Trophoblast cell (in vitro differentiated cells and primary cell): ENCODE results near the gene GNA12. TPM values are rescaled to one million over a fixed set of nuclear protein-coding genes. Genes with fewer than 3 reads are reported as not detected.

Source experiments
- DNase-seq, 2 donors: peaks; one replicate each; pipeline ENCODE4 v3.0.0-alpha.2; 2016
- H2AFZ ChIP-seq: 2 replicates; pipeline ENCODE4 v1.6.1; 2013; ENCODE audit warnings: low read length, moderate library complexity, mild to moderate bottlenecking; ENCODE audit not compliant: insufficient read depth, poor library complexity
- H2AK5ac ChIP-seq: 2 replicates; pipeline ENCODE4 v1.6.1; 2013; ENCODE audit warnings: mild to moderate bottlenecking, low read length
- H2BK120ac ChIP-seq: 2 replicates; pipeline ENCODE4 v1.6.1; 2013; ENCODE audit warnings: low read length, mild to moderate bottlenecking, moderate library complexity; ENCODE audit not compliant: insufficient read depth, poor library complexity
- H2BK12ac ChIP-seq: 2 replicates; pipeline ENCODE4 v1.6.1; 2013; ENCODE audit warnings: mild to moderate bottlenecking, low read length, moderate library complexity
- H2BK5ac ChIP-seq: 2 replicates; pipeline ENCODE4 v1.6.1; 2013; ENCODE audit warnings: low read length, low read depth, moderate library complexity, mild to moderate bottlenecking; ENCODE audit not compliant: poor library complexity
- H3K14ac ChIP-seq: 2 replicates; pipeline ENCODE4 v1.6.1; 2013; ENCODE audit warnings: mild to moderate bottlenecking, low read length
- H3K18ac ChIP-seq: 2 replicates; pipeline ENCODE4 v1.6.1; 2013; ENCODE audit warnings: mild to moderate bottlenecking, low read length
- H3K23ac ChIP-seq: 2 replicates; pipeline ENCODE4 v1.6.1; 2013; ENCODE audit warnings: low read length
- H3K27ac ChIP-seq: 2 replicates; pipeline ENCODE4 v1.5.1; 2013; ENCODE audit warnings: low read depth, mild to moderate bottlenecking, inconsistent platforms, low read length, moderate library complexity
- H3K27me3 ChIP-seq: 2 replicates; pipeline ENCODE4 v1.6.1; 2013; ENCODE audit warnings: inconsistent platforms, mild to moderate bottlenecking, low read length, moderate library complexity; ENCODE audit not compliant: insufficient read depth
- H3K36me3 ChIP-seq, 2 experiments: 1 replicate in 1 of 2; 2 replicates in 1 of 2; pipeline ENCODE4 v1.6.1; 2013; ENCODE audit warnings: low read length in 2 of 2, mild to moderate bottlenecking in 2 of 2, moderate library complexity in 1 of 2; ENCODE audit not compliant: insufficient read depth in 2 of 2, control insufficient read depth in 1 of 2
- H3K4ac ChIP-seq: 2 replicates; pipeline ENCODE4 v1.6.1; 2013; ENCODE audit warnings: low read depth, mild to moderate bottlenecking, low read length, moderate library complexity
- H3K4me1 ChIP-seq, 2 experiments: 1 replicate in 1 of 2; 2 replicates in 1 of 2; pipeline ENCODE4 v1.6.1; 2013; ENCODE audit warnings: low read length in 2 of 2, mild to moderate bottlenecking in 2 of 2, moderate library complexity in 1 of 2; ENCODE audit not compliant: insufficient read depth in 2 of 2, control insufficient read depth in 1 of 2
- H3K4me2 ChIP-seq: 2 replicates; pipeline ENCODE4 v1.6.1; 2013; ENCODE audit warnings: inconsistent platforms, mild to moderate bottlenecking, low read length, moderate library complexity
- H3K4me3 ChIP-seq: 2 replicates; pipeline ENCODE4 v1.5.1; 2013; ENCODE audit warnings: mild to moderate bottlenecking, low read depth, low read length, inconsistent platforms
- H3K79me1 ChIP-seq: one replicate; pipeline ENCODE4 v1.6.1; 2013; ENCODE audit warnings: low read length
- H3K79me2 ChIP-seq: 2 replicates; pipeline ENCODE4 v1.6.1; 2013; ENCODE audit warnings: low read length, mild to moderate bottlenecking; ENCODE audit not compliant: control insufficient read depth, insufficient read depth, poor library complexity
- H3K9ac ChIP-seq: 2 replicates; pipeline ENCODE4 v1.6.1; 2013; ENCODE audit warnings: mild to moderate bottlenecking, low read length
- H3K9me3 ChIP-seq: 2 replicates; pipeline ENCODE4 v1.6.1; 2013; ENCODE audit warnings: low read depth, mild to moderate bottlenecking, control low read depth, inconsistent platforms, low read length; ENCODE audit not compliant: insufficient read depth
- H4K12ac ChIP-seq: 2 replicates; pipeline ENCODE4 v1.6.1; 2013; ENCODE audit warnings: low read depth, mild to moderate bottlenecking, low read length, moderate library complexity
- H4K8ac ChIP-seq: 2 replicates; pipeline ENCODE4 v1.6.1; 2013; ENCODE audit warnings: low read depth, mild to moderate bottlenecking, low read length, moderate library complexity
- H4K91ac ChIP-seq: one replicate; pipeline ENCODE4 v1.6.1; 2013; ENCODE audit warnings: low read depth, mild to moderate bottlenecking, low read length, moderate library complexity
- WGBS: extraction: QIAGEN DNeasy Blood & Tissue Kit; methylation state at CpG from one replicate; pipeline ENCODE4 v1.1.7; 2013; ENCODE audit warnings: missing lambda C conversion rate; ENCODE audit not compliant: insufficient read length, insufficient coverage; ENCODE audit errors: extremely low coverage; 5-methylcytosine and 5-hydroxymethylcytosine counted together
- polyA plus RNA-seq: library from polyadenylated mRNA; stranded (reverse); fragments of 200-250 nt; gene quantifications from 2 replicates; pipeline ENCODE4 v1.2.3, GENCODE V29; 2013

Gene GNA12, protein sequence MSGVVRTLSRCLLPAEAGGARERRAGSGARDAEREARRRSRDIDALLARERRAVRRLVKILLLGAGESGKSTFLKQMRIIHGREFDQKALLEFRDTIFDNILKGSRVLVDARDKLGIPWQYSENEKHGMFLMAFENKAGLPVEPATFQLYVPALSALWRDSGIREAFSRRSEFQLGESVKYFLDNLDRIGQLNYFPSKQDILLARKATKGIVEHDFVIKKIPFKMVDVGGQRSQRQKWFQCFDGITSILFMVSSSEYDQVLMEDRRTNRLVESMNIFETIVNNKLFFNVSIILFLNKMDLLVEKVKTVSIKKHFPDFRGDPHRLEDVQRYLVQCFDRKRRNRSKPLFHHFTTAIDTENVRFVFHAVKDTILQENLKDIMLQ
- 166 and 173 TPM in 2 replicates for polyA plus RNA-seq

DNA sequence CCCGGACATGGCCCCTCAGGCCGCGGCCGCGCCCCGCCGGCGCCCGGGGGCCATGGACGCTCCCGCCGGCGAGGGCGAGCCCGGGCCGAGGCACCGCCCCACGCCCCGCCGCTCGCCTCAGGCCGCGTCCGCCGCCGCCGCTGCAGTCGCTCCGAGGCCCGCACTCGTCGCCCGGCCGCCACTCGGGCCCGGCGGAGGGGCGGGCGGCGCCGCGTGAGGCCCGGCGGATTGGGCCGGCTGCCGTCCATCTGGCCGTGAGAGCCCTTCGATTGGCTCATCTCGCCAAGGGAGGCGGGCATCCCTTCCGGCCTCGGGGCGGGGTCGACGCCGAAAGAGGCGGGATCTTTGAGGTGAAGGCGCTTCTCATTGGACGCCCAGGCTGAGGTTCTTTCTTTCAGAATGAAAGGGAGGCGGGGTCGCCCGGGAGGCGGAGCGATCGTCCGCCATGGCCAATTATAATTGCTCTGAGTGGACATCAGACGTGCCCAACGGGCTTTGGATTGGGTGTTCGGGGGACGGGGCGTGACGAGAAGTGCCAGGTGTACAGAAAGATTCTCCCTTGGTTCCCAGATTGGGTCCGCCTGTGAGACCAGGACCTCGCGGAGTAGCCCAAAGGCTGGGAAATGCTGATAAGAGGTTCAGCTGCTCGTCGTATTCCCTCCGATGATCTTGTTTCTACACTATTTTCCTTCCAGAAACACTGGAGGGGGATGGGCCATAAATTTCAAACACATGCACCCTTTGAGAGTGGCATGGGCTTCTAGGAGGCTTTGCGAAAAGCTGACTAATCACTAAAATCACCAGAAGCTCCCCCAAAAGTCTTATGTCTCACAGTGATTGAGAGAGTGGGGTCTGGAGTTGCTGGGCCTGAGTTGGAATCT lies at the start of gene GNA12:
Gene GNA12, minus strand, starts transcription at position 156 of the 881 bp plus-strand sequence. Its CDS starts 147 bp downstream, at position 9.
- H2AFZ ChIP-seq, result peak within 1 kb of the TSS; percentile 67
- no CpG with 5 or more reads among the region's 79 CpGs for WGBS
- H3K18ac ChIP-seq, result peak within 1 kb of the TSS; percentile 99
- peak within 1 kb of the TSS; percentile 100 for H3K4ac ChIP-seq
- peak within 1 kb of the TSS; percentile 62 for H2BK12ac ChIP-seq
- peak within 1 kb of the TSS; percentile 59 for H4K8ac ChIP-seq
- H4K12ac ChIP-seq, result peak within 1 kb of the TSS; percentile 77
- H2AK5ac ChIP-seq, result peak within 1 kb of the TSS; percentile 95
- H3K27me3 ChIP-seq, result no peaks in the 10 kb centered on the region
- peak within 1 kb of the TSS; percentile 95 for H3K9ac ChIP-seq
- no peaks in the 10 kb centered on the region for H3K9me3 ChIP-seq
- peaks cover 28% of the 10 kb centered on the region for H3K79me2 ChIP-seq
- peak within 1 kb of the TSS; percentile 87 for H4K91ac ChIP-seq
- peak within 1 kb of the TSS; percentile 90 for H3K4me3 ChIP-seq
- H3K36me3 ChIP-seq, result peaks cover 10 to 13% of the 10 kb centered on the region in 2 experiments
- H3K14ac ChIP-seq, result peak within 1 kb of the TSS; percentile 95
- peak within 1 kb of the TSS; percentile 75 for H3K27ac ChIP-seq
- H2BK120ac ChIP-seq, result peak within 1 kb of the TSS; percentile 75
- peaks cover 23% of the 10 kb centered on the region for H3K79me1 ChIP-seq
- peaks cover 9 to 16% of the 10 kb centered on the region in 2 experiments for H3K4me1 ChIP-seq
- H2BK5ac ChIP-seq, result peak within 1 kb of the TSS; percentile 53
- H3K23ac ChIP-seq, result no peak within 1 kb of the TSS
- H3K4me2 ChIP-seq, result peak within 1 kb of the TSS; percentile 84
- peak; percentile 99 to 100 for DNase-seq

DNA sequence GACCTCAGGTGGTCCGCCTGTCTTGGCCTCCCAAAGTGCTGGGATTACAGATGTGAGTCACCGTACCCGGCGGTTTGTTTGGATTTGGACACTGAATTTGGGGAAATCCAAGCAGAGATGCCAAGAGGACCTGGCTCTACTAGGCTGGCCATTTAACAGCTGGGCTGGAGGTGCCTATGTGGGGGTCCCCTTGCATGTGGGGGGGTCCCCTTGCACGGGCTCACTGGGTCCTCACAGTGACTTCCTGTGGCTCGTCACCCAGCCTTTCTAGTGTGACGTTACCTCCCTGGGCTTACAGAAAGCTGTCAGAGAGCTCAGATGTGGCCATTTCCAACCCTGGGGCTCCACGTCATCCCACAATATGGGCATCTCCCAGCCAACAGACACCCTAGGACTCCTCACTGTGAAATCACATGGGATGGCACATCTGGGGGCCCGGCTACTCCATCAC lies 49.3 kb upstream of the GNA12 start:
- Histone ChIP-seq H2AK5ac (no peak overlapping the region), H2BK120ac (no peak overlapping the region), H4K12ac (no peak overlapping the region), H3K36me3 (no peaks in the 10 kb centered on the region), H3K23ac (no peak overlapping the region), H3K79me1 (no peaks in the 10 kb centered on the region), H4K91ac (no peak overlapping the region), H3K4me3 (no peak overlapping the region), H3K27me3 (no peaks in the 10 kb centered on the region), H2AFZ (no peak overlapping the region), H3K4ac (no peak overlapping the region), H3K27ac (no peak overlapping the region), H4K8ac (no peak overlapping the region), H3K79me2 (no peaks in the 10 kb centered on the region), H2BK5ac (no peak overlapping the region), H3K9me3 (no peaks in the 10 kb centered on the region), H2BK12ac (no peak overlapping the region), H3K4me1 (no peaks in the 10 kb centered on the region), H3K9ac (no peak overlapping the region), H3K4me2 (no peak overlapping the region), H3K18ac (no peak overlapping the region), H3K14ac (no peak overlapping the region)
- WGBS, result no CpG with 5 or more reads among the region's 9 CpGs
- no peak for DNase-seq

DNA sequence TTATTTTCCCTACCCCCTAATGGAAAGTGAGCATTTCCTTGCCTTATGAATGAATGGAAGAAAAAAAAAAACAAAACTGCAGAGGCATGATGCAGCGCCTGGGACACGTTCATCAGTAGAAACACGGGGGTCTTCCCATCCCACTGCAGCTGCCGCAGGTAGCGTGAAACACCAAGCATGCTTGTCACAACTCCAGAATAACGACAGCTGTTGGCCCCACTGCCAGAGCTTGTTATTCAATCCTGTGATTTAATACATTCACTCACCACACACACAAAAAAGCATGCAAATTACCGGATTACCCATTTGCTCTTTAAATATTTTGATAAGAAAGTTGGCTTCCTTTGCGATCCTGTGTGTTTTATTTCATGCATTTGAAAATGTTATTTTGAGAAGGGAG lies 48.4 kb upstream of the GNA12 start:
- H3K4me2 ChIP-seq, result no peak overlapping the region
- WGBS, result no CpG with 5 or more reads among the region's 8 CpGs
- H2BK5ac ChIP-seq, result no peak overlapping the region
- no peaks in the 10 kb centered on the region for H3K4me1 ChIP-seq
- no peak overlapping the region for H3K9ac ChIP-seq
- no peak overlapping the region for H3K4ac ChIP-seq
- H3K4me3 ChIP-seq, result no peak overlapping the region
- no peak overlapping the region for H2AK5ac ChIP-seq
- H3K79me1 ChIP-seq, result no peaks in the 10 kb centered on the region
- H3K36me3 ChIP-seq, result no peaks in the 10 kb centered on the region
- H3K23ac ChIP-seq, result no peak overlapping the region
- DNase-seq, result no peak
- H3K27ac ChIP-seq, result no peak overlapping the region
- H4K8ac ChIP-seq, result no peak overlapping the region
- H3K14ac ChIP-seq, result no peak overlapping the region
- no peak overlapping the region for H2AFZ ChIP-seq
- H2BK120ac ChIP-seq, result no peak overlapping the region
- no peaks in the 10 kb centered on the region for H3K79me2 ChIP-seq
- H2BK12ac ChIP-seq, result no peak overlapping the region
- H3K9me3 ChIP-seq, result no peaks in the 10 kb centered on the region
- H3K18ac ChIP-seq, result no peak overlapping the region
- no peaks in the 10 kb centered on the region for H3K27me3 ChIP-seq
- no peak overlapping the region for H4K12ac ChIP-seq
- no peak overlapping the region for H4K91ac ChIP-seq

DNA sequence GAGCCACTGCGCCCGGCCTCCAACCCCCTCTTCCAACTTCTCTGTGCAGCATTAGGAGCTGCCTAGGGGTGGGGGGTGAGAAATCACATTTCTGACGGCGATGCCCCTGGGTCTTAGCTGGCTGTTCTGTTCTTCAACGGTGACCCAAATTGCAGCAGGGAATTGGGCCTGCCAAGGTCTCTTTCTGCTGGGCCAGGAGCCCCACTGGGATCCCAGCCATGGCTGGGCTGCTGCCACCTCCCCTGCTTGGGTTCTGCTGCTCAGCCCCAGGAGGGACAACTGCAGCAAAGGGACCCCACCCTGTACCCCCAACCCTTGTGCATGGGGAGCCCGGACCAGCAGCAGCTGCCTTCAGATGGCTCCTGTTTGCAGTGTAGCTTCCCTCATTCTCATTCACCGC lies 43.7 kb upstream of the GNA12 start:
- Histone ChIP-seq H4K8ac (no peak overlapping the region), H3K4me3 (no peak overlapping the region), H3K18ac (no peak overlapping the region), H2BK5ac (no peak overlapping the region), H3K14ac (no peak overlapping the region), H3K4me2 (no peak overlapping the region), H3K23ac (no peak overlapping the region), H2BK120ac (no peak overlapping the region), H3K27ac (no peak overlapping the region), H2BK12ac (no peak overlapping the region), H4K12ac (no peak overlapping the region), H3K4ac (no peak overlapping the region), H3K9me3 (no peaks in the 10 kb centered on the region), H2AFZ (no peak overlapping the region), H3K27me3 (no peaks in the 10 kb centered on the region), H3K4me1 (no peaks in the 10 kb centered on the region), H4K91ac (no peak overlapping the region), H3K79me1 (no peaks in the 10 kb centered on the region), H3K79me2 (no peaks in the 10 kb centered on the region), H3K9ac (no peak overlapping the region), H2AK5ac (no peak overlapping the region), H3K36me3 (no peaks in the 10 kb centered on the region)
- WGBS, result no CpG with 5 or more reads among the region's 7 CpGs
- no peak for DNase-seq
